GM12891 (cell line): ENCODE measurements around the gene LYAR. TPM values are rescaled to one million over a fixed set of nuclear protein-coding genes. Genes with fewer than 3 reads are reported as not detected.
A peak's percentile ranks its signal among the peaks of the same experiment; 100 is the strongest.

Source experiments
- DNase-seq: peaks from one replicate; pipeline ENCODE4 v3.0.0; 2011; ENCODE audit warnings: low spot score; ENCODE audit not compliant: insufficient read length
- FAIRE-seq: peaks from 2 replicates; lab custom pipeline; 2011; peaks lifted over from hg19 to GRCh38; lab: Jason Lieb, UNC
- PAX5 ChIP-seq: IDR thresholded peaks from 2 replicates; pipeline ENCODE4 v1.6.1; 2011; ENCODE audit warnings: low read length, moderate library complexity, mild to moderate bottlenecking; ENCODE audit not compliant: insufficient read depth, severe bottlenecking
- POLR2A ChIP-seq: IDR thresholded peaks from 2 replicates; pipeline ENCODE4 v1.6.1; 2011; ENCODE audit warnings: low read depth, low read length, control low read depth
- POLR2AphosphoS5 ChIP-seq: IDR thresholded peaks from 2 replicates; pipeline ENCODE4 v1.6.1; 2011; ENCODE audit warnings: low read depth, low read length, control low read depth
- POU2F2 ChIP-seq: IDR thresholded peaks from 2 replicates; pipeline ENCODE4 v1.6.1; 2011; ENCODE audit warnings: low read depth, mild to moderate bottlenecking, control low read depth, low read length, moderate library complexity
- SPI1 ChIP-seq: IDR thresholded peaks from 2 replicates; pipeline ENCODE4 v1.6.1; 2011; ENCODE audit warnings: low read depth, low read length, control low read depth
- TAF1 ChIP-seq: IDR thresholded peaks from 2 replicates; pipeline ENCODE4 v1.6.1; 2011; ENCODE audit warnings: low read depth, low read length, control low read depth
- polyA plus RNA-seq: library from polyadenylated mRNA; unstranded; fragments of >200 nt; gene quantifications from one replicate; pipeline ENCODE4 v1.2.1, GENCODE V29; 2012; ENCODE audit warnings: low read depth, missing spikeins, inconsistent platforms; ENCODE audit not compliant: missing spikeins

LYAR gene, protein sequence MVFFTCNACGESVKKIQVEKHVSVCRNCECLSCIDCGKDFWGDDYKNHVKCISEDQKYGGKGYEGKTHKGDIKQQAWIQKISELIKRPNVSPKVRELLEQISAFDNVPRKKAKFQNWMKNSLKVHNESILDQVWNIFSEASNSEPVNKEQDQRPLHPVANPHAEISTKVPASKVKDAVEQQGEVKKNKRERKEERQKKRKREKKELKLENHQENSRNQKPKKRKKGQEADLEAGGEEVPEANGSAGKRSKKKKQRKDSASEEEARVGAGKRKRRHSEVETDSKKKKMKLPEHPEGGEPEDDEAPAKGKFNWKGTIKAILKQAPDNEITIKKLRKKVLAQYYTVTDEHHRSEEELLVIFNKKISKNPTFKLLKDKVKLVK
- 30.7 TPM for polyA plus RNA-seq

DNA sequence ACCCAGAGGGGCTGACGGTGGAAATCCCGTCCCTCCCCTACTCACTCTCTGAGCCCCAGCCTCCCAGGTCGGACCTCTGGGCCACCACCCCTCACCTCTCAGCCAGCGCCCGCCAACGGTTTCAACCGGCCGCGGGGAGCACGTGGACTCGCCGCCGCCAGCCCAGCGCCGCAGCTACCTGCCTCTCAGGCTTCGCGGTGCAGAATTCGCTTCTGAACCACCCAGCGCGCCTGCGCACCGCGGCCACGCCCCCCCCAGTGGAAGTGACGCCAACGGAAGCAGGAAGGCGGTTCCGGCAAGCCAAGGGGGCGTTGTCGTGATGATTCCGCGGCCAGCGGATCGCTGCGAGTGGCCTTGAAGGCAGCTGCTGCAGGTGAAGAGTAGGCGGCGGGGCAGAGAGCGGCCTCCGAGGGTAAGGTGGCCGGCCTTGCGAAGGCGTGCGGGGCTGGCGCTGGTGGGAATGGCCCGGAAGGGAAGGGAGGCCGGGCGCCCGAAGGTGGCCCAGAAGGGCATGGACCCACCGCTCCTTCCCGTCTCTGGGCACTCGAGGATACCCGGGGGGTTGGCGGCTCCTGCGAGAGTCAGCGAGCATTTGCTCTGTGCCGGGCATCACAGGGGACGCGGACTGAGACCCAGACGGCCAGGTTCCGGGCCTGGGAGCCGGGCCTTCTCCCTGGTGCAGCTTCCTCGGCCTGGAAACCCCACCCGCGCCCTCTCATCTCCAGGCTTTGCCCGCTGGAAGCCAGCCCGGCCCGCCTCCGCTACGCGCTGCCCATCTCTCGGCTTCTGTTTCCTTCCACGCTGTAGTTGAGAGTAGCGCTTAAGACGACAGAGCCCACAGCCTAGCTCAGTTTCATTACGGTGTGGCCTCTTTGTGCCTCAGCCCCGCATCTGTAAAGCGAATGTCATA lies at the start of gene LYAR, which contains the start of gene ZBTB49:
TSS of gene LYAR (minus strand) at position 214 of the 910 bp plus-strand sequence. CDS start 6,412 bp downstream, outside the sequence.
TSS of gene ZBTB49 (plus strand) at position 311 of the 910 bp plus-strand sequence. CDS start 9,695 bp downstream, outside the sequence.
- DNase-seq (peak; percentile 96), FAIRE-seq (peak; percentile 99)
- TF ChIP-seq SPI1: no peak
- TF ChIP-seq POLR2A: peak; percentile 83
- peak; percentile 12 for TF ChIP-seq PAX5
- peak; percentile 69 for TF ChIP-seq POU2F2
- TF ChIP-seq TAF1: peak; percentile 80
- TF ChIP-seq POLR2AphosphoS5: peak; percentile 61

DNA sequence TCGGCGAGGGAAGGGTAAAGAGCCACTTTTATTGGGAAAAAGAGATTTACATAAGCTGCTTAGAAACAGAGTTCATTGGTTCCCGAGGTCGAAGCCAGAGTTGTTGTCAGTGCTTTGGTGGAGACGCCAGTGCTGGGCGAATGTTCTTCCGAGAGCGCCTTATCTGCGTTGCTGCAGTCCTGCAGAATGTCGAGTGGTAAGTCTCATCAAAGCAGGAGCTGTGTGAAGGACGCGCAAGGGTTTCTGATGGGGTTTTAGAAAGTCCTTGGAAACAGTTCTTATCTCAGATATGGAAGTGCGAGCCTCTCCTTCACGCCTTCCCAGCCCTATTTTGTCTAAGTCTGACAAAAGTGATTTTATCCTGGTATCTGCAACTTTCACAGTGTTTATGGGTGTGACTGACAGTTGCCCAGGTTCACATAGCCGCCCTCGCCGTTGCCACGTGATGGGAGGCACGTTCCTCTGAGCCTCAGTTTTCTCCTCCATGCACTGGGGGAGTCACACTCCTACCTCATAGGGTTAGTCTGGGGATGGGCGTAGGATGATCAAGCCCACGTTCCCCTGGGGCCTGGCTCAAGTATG lies 49.6 kb upstream of the LYAR start:
- no peak for DNase-seq
- FAIRE-seq: no peak
- TF ChIP-seq PAX5: no peak
- TF ChIP-seq POU2F2: no peak
- TF ChIP-seq SPI1: no peak
- no peak for TF ChIP-seq POLR2A
- TF ChIP-seq POLR2AphosphoS5: no peak
- no peak for TF ChIP-seq TAF1

GRCh38 chr4:4338210-4339001 lies 48.5 kb upstream of the LYAR start:
- TF ChIP-seq SPI1: no peak
- no peak for TF ChIP-seq POLR2A
- no peak for TF ChIP-seq POU2F2
- no peak for TF ChIP-seq TAF1
- TF ChIP-seq PAX5: no peak
- no peak for TF ChIP-seq POLR2AphosphoS5
- DNase-seq: no peak
- no peak for FAIRE-seq

- peak; percentile 48 for DNase-seq
- TF ChIP-seq TAF1 (no peak), POLR2AphosphoS5 (no peak), POLR2A (no peak), PAX5 (no peak), POU2F2 (no peak), SPI1 (no peak)
- peak; percentile 90 for FAIRE-seq
Observed at GRCh38 chr4:4334798-4335520, 45.0 kb upstream of the LYAR start.

GRCh38 chr4:4333265-4333706 lies 43.3 kb upstream of the LYAR start:
- TF ChIP-seq PAX5 (no peak), POLR2A (no peak), TAF1 (no peak), SPI1 (no peak), POU2F2 (no peak), POLR2AphosphoS5 (no peak)
- FAIRE-seq (peak; percentile 50), DNase-seq (no peak)

DNA sequence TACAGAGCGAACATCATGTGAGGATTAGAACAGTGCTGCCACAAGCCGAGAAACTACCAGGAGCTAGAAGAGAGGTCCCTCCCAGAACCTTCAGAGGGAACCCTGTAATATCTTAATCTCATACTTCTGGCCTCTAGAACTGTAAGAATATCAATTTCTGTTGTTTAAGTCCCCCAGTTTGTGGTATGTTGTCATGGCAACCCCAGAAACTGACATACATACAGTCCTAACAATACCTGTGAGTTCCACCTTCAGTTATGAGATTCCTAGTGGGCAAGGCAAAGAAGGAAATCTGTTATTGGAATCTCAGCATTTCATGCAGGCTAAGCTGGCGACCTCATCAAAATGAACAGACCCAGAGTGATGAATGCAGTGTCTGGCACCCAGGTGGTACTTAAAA lies 42.6 kb upstream of the LYAR start:
- FAIRE-seq: no peak
- no peak for TF ChIP-seq POLR2AphosphoS5
- TF ChIP-seq SPI1: no peak
- TF ChIP-seq POLR2A: no peak
- no peak for TF ChIP-seq PAX5
- TF ChIP-seq POU2F2: no peak
- no peak for TF ChIP-seq TAF1

DNA sequence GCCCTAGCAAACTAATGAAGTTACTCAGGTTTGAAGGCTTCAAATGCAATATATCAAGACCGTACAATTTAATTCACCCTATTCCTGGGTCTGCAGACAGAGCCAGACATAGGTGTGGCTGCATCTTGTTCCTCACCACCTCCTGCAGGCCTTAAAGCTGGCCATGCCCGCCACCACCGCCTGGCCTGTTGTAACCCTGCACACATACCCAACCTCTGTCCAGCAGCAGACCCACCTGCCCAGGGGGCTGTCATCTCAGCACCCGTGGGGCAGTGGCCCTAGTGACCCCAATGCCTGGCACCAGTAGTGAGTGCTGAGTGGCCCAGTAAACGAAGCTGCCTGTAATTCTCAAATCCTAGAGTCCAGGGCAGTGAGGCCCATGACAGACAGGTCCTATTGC lies 40.8 kb upstream of the LYAR start:
- FAIRE-seq (no peak), DNase-seq (no peak)
- no peak for TF ChIP-seq POU2F2
- TF ChIP-seq SPI1: no peak
- no peak for TF ChIP-seq TAF1
- no peak for TF ChIP-seq PAX5
- TF ChIP-seq POLR2AphosphoS5: no peak
- no peak for TF ChIP-seq POLR2A

More for the DNA sequence above, 42.6 kb upstream of the LYAR start:
- DNase-seq: no peak

DNA sequence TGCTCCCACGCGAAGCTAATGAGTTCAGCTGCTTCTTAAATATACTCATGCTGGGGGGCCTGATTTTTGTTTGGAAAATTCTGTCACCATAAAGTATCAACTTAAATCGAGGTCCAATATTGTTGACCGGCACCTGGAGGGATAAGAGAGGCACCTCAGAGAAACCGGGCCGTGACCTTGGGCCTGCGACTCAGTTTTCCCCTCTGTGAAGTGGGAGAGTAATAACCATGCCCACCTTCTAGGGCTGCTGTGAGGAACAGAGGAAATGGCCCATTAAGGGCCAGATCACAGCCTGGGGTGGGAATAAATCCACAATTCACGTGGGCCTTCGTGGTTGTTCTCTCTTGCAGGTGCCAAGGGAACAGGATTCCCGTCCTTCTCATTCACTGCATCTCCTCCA lies 39.5 kb upstream of the LYAR start:
- no peak for TF ChIP-seq POLR2A
- no peak for TF ChIP-seq POU2F2
- TF ChIP-seq PAX5: no peak
- TF ChIP-seq POLR2AphosphoS5: no peak
- TF ChIP-seq SPI1: no peak
- TF ChIP-seq TAF1: no peak
- DNase-seq: no peak
- no peak for FAIRE-seq
